Mesendoderm (in vitro differentiated cells): ENCODE results near the gene MCF2L2.
"Not testable (repeated sequence)": the region's sequence is repeated elsewhere in the genome, so short reads cannot be mapped to it uniquely, and the experiment has no call there.

ENCODE experiments used
- DNase-seq: peaks from one replicate; pipeline ENCODE4 v3.0.0; 2013
- H2AK5ac ChIP-seq: 2 replicates; pipeline ENCODE4 v1.6.1; 2013; ENCODE audit warnings: low read length, inconsistent platforms
- H2BK120ac ChIP-seq: 2 replicates; pipeline ENCODE4 v1.6.1; 2013; ENCODE audit warnings: low read depth, mild to moderate bottlenecking, low read length, moderate library complexity, mixed read lengths
- H2BK15ac ChIP-seq: replicated peaks from 2 replicates; pipeline ENCODE4 v1.6.1; 2013; ENCODE audit warnings: low read depth, mild to moderate bottlenecking, moderate library complexity
- H2BK5ac ChIP-seq: 2 replicates; pipeline ENCODE4 v1.6.1; 2013; ENCODE audit warnings: low read length, inconsistent platforms
- H3K18ac ChIP-seq: 2 replicates; pipeline ENCODE4 v1.6.1; 2013; ENCODE audit warnings: mild to moderate bottlenecking, low read length, mixed read lengths
- H3K23ac ChIP-seq: one replicate; pipeline ENCODE4 v1.6.1; 2013; ENCODE audit warnings: low read length
- H3K27ac ChIP-seq: 2 replicates; pipeline ENCODE4 v1.5.1; 2013; ENCODE audit warnings: low read depth, mild to moderate bottlenecking, inconsistent platforms, low read length, moderate library complexity
- H3K27me3 ChIP-seq: 2 replicates; pipeline ENCODE4 v1.6.1; 2013; ENCODE audit warnings: low read length, control low read depth, mild to moderate bottlenecking, inconsistent platforms; ENCODE audit not compliant: insufficient read depth, poor library complexity
- H3K36me3 ChIP-seq: 2 replicates; pipeline ENCODE4 v1.6.1; 2013; ENCODE audit warnings: low read length, inconsistent platforms; ENCODE audit not compliant: control insufficient read depth, insufficient read depth
- H3K4ac ChIP-seq: one replicate; pipeline ENCODE4 v1.6.1; 2013; ENCODE audit warnings: low read depth, mild to moderate bottlenecking, low read length, moderate library complexity
- H3K4me1 ChIP-seq: 2 replicates; pipeline ENCODE4 v1.6.1; 2013; ENCODE audit warnings: low read depth, low read length, inconsistent platforms; ENCODE audit not compliant: control insufficient read depth
- H3K4me2 ChIP-seq: 2 replicates; pipeline ENCODE4 v1.6.1; 2013; ENCODE audit warnings: low read length
- H3K4me3 ChIP-seq: 2 replicates; pipeline ENCODE4 v1.5.1; 2013; ENCODE audit warnings: mild to moderate bottlenecking, low read length
- H3K56ac ChIP-seq: one replicate; pipeline ENCODE4 v1.6.1; 2013; ENCODE audit warnings: low read length
- H3K79me1 ChIP-seq: 2 replicates; pipeline ENCODE4 v1.6.1; 2013; ENCODE audit warnings: low read length, inconsistent platforms
- H3K79me2 ChIP-seq: 2 replicates; pipeline ENCODE4 v1.6.1; 2013; ENCODE audit warnings: mild to moderate bottlenecking, low read length; ENCODE audit not compliant: control insufficient read depth, insufficient read depth
- H3K9ac ChIP-seq: 2 replicates; pipeline ENCODE4 v1.6.1; 2013; ENCODE audit warnings: low read length, inconsistent platforms
- H4K5ac ChIP-seq: one replicate; pipeline ENCODE4 v1.6.1; 2013; ENCODE audit warnings: low read length
- H4K8ac ChIP-seq: one replicate; pipeline ENCODE4 v1.6.1; 2013; ENCODE audit warnings: low read depth, mild to moderate bottlenecking, control low read depth, low read length, moderate library complexity
- WGBS: extraction: QIAGEN DNeasy Blood & Tissue Kit; methylation state at CpG from one replicate; pipeline ENCODE4 v1.1.7; 2013; ENCODE audit warnings: low lambda C conversion rate, missing lambda C conversion rate; ENCODE audit not compliant: insufficient coverage; ENCODE audit errors: extremely low coverage; 5-methylcytosine and 5-hydroxymethylcytosine counted together

Gene MCF2L2

DNA sequence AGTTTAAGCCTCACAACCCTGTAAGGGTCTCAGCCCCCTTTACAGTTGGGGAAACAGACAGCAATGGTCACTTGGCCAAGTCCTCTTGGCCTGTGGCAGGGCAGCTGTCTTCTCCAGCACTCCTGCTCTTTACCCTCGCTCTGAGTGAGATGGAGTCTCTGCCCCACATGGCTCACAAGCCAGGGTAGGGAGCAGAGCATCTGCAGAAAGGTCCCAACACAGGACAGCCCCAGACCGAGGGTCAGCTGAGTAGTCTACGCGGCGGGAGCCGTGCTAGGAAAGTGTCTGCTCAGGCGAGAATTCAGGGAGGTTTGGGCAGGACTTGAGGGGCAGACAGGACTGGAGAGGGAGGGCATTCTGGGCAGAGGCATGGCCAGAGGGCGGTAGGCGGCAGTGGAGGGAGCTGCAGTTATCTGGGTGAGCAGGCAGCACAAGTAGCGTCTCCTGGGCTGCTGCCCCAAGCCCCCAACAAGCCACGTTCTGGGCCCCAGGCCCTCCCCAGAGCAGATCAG, 247.6 kb downstream of the MCF2L2 start:
- Histone ChIP-seq H4K5ac (no peak overlapping the region), H4K8ac (no peak overlapping the region), H3K4me2 (no peak overlapping the region), H3K23ac (peak overlapping the region; percentile 17), H3K4ac (no peak overlapping the region), H3K4me3 (no peak overlapping the region), H2BK5ac (no peak overlapping the region), H3K79me1 (no peaks in the 10 kb centered on the region), H3K18ac (no peak overlapping the region), H3K36me3 (no peaks in the 10 kb centered on the region), H2BK15ac (no peak overlapping the region), H3K56ac (peak overlapping the region; percentile 49), H3K27me3 (no peaks in the 10 kb centered on the region), H2AK5ac (no peak overlapping the region), H3K9ac (no peak overlapping the region), H3K27ac (no peak overlapping the region), H2BK120ac (no peak overlapping the region), H3K4me1 (peaks cover 2% of the 10 kb centered on the region), H3K79me2 (no peaks in the 10 kb centered on the region)
- DNase-seq, result no peak
- WGBS, result no CpG with 5 or more reads among the region's 11 CpGs

DNA sequence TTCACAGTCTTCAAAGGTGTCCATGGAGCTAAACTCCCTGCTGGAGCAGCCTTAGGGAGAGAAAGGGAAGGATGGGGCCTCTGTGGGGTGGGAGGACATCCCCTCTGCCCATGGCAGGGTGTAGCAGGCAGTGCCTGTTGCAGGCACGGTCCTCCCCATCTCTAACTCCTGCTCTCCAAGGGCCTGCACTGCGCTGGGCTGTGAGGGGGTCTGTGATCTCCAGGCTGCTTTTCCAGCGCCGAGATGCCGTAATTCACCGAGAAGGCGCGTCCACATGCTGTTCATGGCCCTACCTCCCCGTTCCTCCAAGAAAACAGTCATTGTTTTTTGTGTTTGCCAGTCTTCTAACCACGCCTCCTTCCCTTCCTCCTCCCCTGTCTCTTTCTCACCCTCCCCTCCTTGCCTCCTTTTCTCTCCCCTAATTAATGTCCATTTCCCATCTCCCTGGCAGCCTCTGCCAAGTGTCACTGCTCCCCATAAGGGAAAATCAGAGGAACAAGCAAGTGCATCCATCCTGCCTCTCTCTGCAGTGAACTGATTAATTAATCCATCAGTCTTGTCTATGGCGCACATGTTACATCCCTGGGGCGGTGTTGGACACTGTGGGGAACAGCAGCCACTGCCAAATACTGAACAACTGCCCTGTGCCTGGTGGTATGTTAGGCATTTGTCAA, 248.2 kb downstream of the MCF2L2 start:
- Histone ChIP-seq H3K4me2 (no peak overlapping the region), H3K27ac (no peak overlapping the region), H3K27me3 (no peaks in the 10 kb centered on the region), H3K9ac (no peak overlapping the region), H3K4me3 (no peak overlapping the region), H2BK120ac (no peak overlapping the region), H3K4me1 (peaks cover 2% of the 10 kb centered on the region), H3K4ac (no peak overlapping the region), H3K36me3 (no peaks in the 10 kb centered on the region), H2BK5ac (no peak overlapping the region), H2BK15ac (no peak overlapping the region), H3K79me2 (no peaks in the 10 kb centered on the region), H2AK5ac (no peak overlapping the region), H4K5ac (no peak overlapping the region), H3K79me1 (no peaks in the 10 kb centered on the region), H4K8ac (no peak overlapping the region), H3K18ac (no peak overlapping the region), H3K23ac (no peak overlapping the region), H3K56ac (peak overlapping the region; percentile 44)
- no CpG with 5 or more reads among the region's 12 CpGs for WGBS
- peak; percentile 64 for DNase-seq

DNA sequence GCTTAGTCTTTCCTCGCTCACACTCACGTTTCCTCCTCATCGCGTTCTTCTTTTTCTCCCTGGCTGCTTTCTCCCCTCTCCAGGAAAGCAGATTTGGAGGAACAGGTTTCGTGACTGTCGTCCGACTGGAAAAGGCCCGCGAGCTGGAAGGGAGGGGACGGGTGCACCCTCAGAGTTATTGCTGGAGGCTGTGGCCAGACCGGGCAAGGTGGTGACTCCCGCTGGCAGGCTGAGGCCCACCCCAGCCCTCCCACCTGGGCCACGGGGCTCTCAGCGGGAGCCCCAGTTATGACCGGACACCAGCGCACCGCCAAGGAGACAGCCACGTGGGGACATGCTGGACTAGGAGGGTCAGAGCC, 248.9 kb downstream of the MCF2L2 start:
- H3K4me3 ChIP-seq, H4K8ac ChIP-seq, H3K4me1 ChIP-seq, H2BK120ac ChIP-seq, H3K23ac ChIP-seq, H2BK15ac ChIP-seq, H3K79me2 ChIP-seq, H3K79me1 ChIP-seq, H2BK5ac ChIP-seq, H3K27ac ChIP-seq, H2AK5ac ChIP-seq, H4K5ac ChIP-seq, DNase-seq, H3K18ac ChIP-seq, H3K27me3 ChIP-seq, H3K36me3 ChIP-seq, H3K4ac ChIP-seq: not testable (repeated sequence)
- WGBS, result no CpG with 5 or more reads among the region's 18 CpGs
- peak overlapping the region; percentile 53 for H3K9ac ChIP-seq
- peak overlapping the region; percentile 95 for H3K4me2 ChIP-seq
- H3K56ac ChIP-seq, result peak overlapping the region; percentile 82

DNA sequence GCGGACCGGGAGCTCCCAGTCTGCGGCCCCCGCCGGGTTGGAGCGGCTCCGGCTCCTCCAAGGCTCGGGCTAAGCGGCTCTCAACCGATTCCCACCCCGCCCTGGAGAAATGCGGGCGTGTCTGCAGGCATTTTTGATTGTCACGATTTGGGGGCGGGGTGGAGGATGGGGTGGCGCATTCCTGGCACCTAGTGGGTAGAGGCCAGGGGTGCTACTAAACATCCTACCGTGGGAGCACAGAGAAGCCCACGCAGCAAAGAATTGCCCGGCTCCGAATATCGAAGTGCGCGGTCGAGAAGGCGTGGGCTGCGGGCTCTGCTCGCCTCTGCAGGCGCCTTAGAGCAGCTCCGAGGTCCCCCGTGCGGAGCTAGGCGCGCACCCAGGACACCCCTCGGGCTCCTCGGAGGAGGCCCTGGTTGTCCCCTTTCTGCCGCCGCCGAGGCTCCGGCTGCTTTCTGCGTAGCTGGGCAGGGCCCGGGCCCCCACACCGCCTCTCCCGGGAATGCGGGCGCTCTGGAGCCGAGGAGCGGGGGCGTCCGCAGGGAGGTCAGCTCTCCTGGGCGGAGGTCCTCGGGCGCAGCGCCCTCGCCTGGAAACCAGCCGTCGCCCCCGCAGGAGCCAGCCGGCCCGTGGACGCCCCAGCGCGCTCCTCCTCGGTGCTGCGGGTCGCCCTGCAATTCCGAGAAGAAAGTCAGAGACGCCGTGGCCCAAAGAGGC, 249.4 kb downstream of the MCF2L2 start:
- peak; percentile 65 for DNase-seq
- Histone ChIP-seq H3K56ac (peak overlapping the region; percentile 82), H4K8ac (no peak overlapping the region), H3K4me1 (peaks cover 2% of the 10 kb centered on the region), H3K23ac (no peak overlapping the region), H3K4ac (no peak overlapping the region), H3K4me3 (peak overlapping the region; percentile 50), H2AK5ac (no peak overlapping the region), H3K4me2 (peak overlapping the region; percentile 95), H2BK15ac (no peak overlapping the region), H3K36me3 (no peaks in the 10 kb centered on the region), H2BK5ac (no peak overlapping the region), H3K9ac (peak overlapping the region; percentile 53), H3K27me3 (no peaks in the 10 kb centered on the region), H3K79me2 (no peaks in the 10 kb centered on the region), H3K27ac (no peak overlapping the region), H2BK120ac (no peak overlapping the region), H3K18ac (peak overlapping the region; percentile 9), H4K5ac (no peak overlapping the region), H3K79me1 (no peaks in the 10 kb centered on the region)
- WGBS, result no CpG with 5 or more reads among the region's 68 CpGs

DNA sequence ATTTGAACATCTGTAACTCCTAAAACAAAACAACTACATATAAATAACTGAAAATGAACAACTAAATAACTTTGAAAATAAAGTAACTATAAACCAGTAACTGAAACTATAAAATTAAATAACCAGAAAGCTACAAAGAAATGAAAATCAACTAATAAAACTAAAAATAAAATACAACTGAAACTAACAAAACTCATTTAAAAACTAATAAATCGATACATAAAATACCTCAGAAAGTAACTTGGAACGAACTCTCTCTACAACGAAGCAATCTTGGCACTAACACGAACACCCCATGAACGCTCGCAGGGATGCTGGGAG, 249.9 kb downstream of the MCF2L2 start:
- Histone ChIP-seq H3K79me2 (no peaks in the 10 kb centered on the region), H3K9ac (peak overlapping the region; percentile 53), H4K8ac (no peak overlapping the region), H3K79me1 (no peaks in the 10 kb centered on the region), H4K5ac (no peak overlapping the region), H3K27me3 (no peaks in the 10 kb centered on the region), H3K4ac (no peak overlapping the region), H2AK5ac (no peak overlapping the region), H3K18ac (no peak overlapping the region), H3K23ac (no peak overlapping the region), H3K4me1 (peaks cover 2% of the 10 kb centered on the region), H2BK5ac (no peak overlapping the region), H3K36me3 (no peaks in the 10 kb centered on the region), H3K4me3 (no peak overlapping the region), H3K56ac (no peak overlapping the region), H3K4me2 (peak overlapping the region; percentile 95), H2BK120ac (no peak overlapping the region), H3K27ac (no peak overlapping the region), H2BK15ac (no peak overlapping the region)
- no CpG with 5 or more reads among the region's 6 CpGs for WGBS
- no peak for DNase-seq
